Adipocyte (in vitro differentiated cells): ENCODE data around the gene BCL2L2.
A peak's percentile ranks its signal among the peaks of the same experiment; 100 is the strongest.
"Not testable (repeated sequence)": the region's sequence is repeated elsewhere in the genome, so short reads cannot be mapped to it uniquely, and the experiment has no call there.

Experiments
- DNase-seq: peaks from one replicate; pipeline ENCODE4 v3.0.0-alpha.2; 2015; ENCODE audit warnings: low read depth
- H3K27me3 ChIP-seq: replicated peaks from 2 replicates; pipeline ENCODE4 v1.7.0; 2013; ENCODE audit warnings: mild to moderate bottlenecking, low read length, moderate library complexity; ENCODE audit not compliant: control insufficient read depth, insufficient read depth
- H3K36me3 ChIP-seq: 2 replicates; pipeline ENCODE4 v1.7.0; 2013; ENCODE audit warnings: low read length, mild to moderate bottlenecking, moderate library complexity; ENCODE audit not compliant: control insufficient read depth, insufficient read depth, severe bottlenecking
- H3K4me1 ChIP-seq: 2 replicates; pipeline ENCODE4 v1.7.0; 2013; ENCODE audit warnings: mild to moderate bottlenecking, low read length, moderate library complexity; ENCODE audit not compliant: control insufficient read depth, insufficient read depth
- H3K4me3 ChIP-seq: 2 replicates; pipeline ENCODE4 v1.7.0; 2013; ENCODE audit warnings: mild to moderate bottlenecking, low read length, moderate library complexity
- H3K9ac ChIP-seq: 2 replicates; pipeline ENCODE4 v1.7.0; 2013; ENCODE audit warnings: mild to moderate bottlenecking, low read length, moderate library complexity
- H3K9me3 ChIP-seq: 2 replicates; pipeline ENCODE4 v1.7.0; 2013; ENCODE audit warnings: mild to moderate bottlenecking, low read length, moderate library complexity; ENCODE audit not compliant: control insufficient read depth

BCL2L2 gene

GRCh38 chr14:23306412-23307145 is at the start of gene BCL2L2:
TSS of gene BCL2L2 (plus strand) at chr14:23306833. CDS start at chr14:23307768, 935 bp downstream.
- DNase-seq: peak; percentile 96
- Histone ChIP-seq H3K4me3 (peak within 1 kb of the TSS; percentile 99), H3K36me3 (peaks cover 35% of the 10 kb centered on the region), H3K4me1 (peaks cover 47% of the 10 kb centered on the region), H3K9me3 (no peaks in the 10 kb centered on the region), H3K9ac (peak within 1 kb of the TSS; percentile 99), H3K27me3 (no peaks in the 10 kb centered on the region)

- no peak for DNase-seq
- Histone ChIP-seq H3K4me3 (no peak overlapping the region), H3K27me3 (peaks cover 4% of the 10 kb centered on the region), H3K9me3 (no peaks in the 10 kb centered on the region), H3K4me1 (no peaks in the 10 kb centered on the region), H3K9ac (no peak overlapping the region), H3K36me3 (no peaks in the 10 kb centered on the region)
Observed at GRCh38 chr14:23258256-23258655, 48.4 kb upstream of the BCL2L2 start.

GRCh38 chr14:23259426-23259825 is 47.2 kb upstream of the BCL2L2 start:
- no peak overlapping the region for H3K9ac ChIP-seq
- H3K4me1 ChIP-seq: no peaks in the 10 kb centered on the region
- DNase-seq: no peak
- no peaks in the 10 kb centered on the region for H3K36me3 ChIP-seq
- H3K9me3 ChIP-seq: no peaks in the 10 kb centered on the region
- peaks cover 4% of the 10 kb centered on the region for H3K27me3 ChIP-seq
- no peak overlapping the region for H3K4me3 ChIP-seq

GRCh38 chr14:23260849-23261248 is 45.8 kb upstream of the BCL2L2 start:
- DNase-seq, H3K4me1 ChIP-seq, H3K9me3 ChIP-seq, H3K9ac ChIP-seq, H3K27me3 ChIP-seq, H3K4me3 ChIP-seq, H3K36me3 ChIP-seq: not testable (repeated sequence)

GRCh38 chr14:23269193-23269592 is 37.4 kb upstream of the BCL2L2 start:
- Histone ChIP-seq H3K9me3 (no peaks in the 10 kb centered on the region), H3K4me1 (no peaks in the 10 kb centered on the region), H3K27me3 (no peaks in the 10 kb centered on the region), H3K4me3 (no peak overlapping the region), H3K9ac (no peak overlapping the region), H3K36me3 (no peaks in the 10 kb centered on the region)
- DNase-seq: no peak

- Histone ChIP-seq H3K27me3 (no peaks in the 10 kb centered on the region), H3K4me1 (no peaks in the 10 kb centered on the region), H3K36me3 (peaks cover 24% of the 10 kb centered on the region), H3K9ac (no peak overlapping the region), H3K4me3 (no peak overlapping the region), H3K9me3 (no peaks in the 10 kb centered on the region)
- DNase-seq: no peak
Observed at GRCh38 chr14:23275412-23275811, 31.2 kb upstream of the BCL2L2 start.

- Histone ChIP-seq H3K27me3 (no peaks in the 10 kb centered on the region), H3K9ac (no peak overlapping the region), H3K4me1 (no peaks in the 10 kb centered on the region), H3K4me3 (no peak overlapping the region), H3K9me3 (no peaks in the 10 kb centered on the region), H3K36me3 (peaks cover 28% of the 10 kb centered on the region)
- DNase-seq: no peak
Observed at GRCh38 chr14:23277189-23277588, 29.4 kb upstream of the BCL2L2 start.

GRCh38 chr14:23277928-23278327 is 28.7 kb upstream of the BCL2L2 start:
- H3K27me3 ChIP-seq, H3K4me3 ChIP-seq, H3K9ac ChIP-seq, H3K9me3 ChIP-seq, DNase-seq, H3K4me1 ChIP-seq: not testable (repeated sequence)
- H3K36me3 ChIP-seq: peaks cover 30% of the 10 kb centered on the region

GRCh38 chr14:23281247-23281646 is 25.4 kb upstream of the BCL2L2 start:
- H3K27me3 ChIP-seq: no peaks in the 10 kb centered on the region
- no peak for DNase-seq

GRCh38 chr14:23284654-23285529 is 21.7 kb upstream of the BCL2L2 start:
- H3K4me1 ChIP-seq: peaks cover 20% of the 10 kb centered on the region
- no peaks in the 10 kb centered on the region for H3K27me3 ChIP-seq
- peaks cover 6% of the 10 kb centered on the region for H3K36me3 ChIP-seq
- H3K9me3 ChIP-seq: no peaks in the 10 kb centered on the region
- peak overlapping the region; percentile 97 for H3K4me3 ChIP-seq
- H3K9ac ChIP-seq: peak overlapping the region; percentile 96
- DNase-seq: peak; percentile 67

More at GRCh38 chr14:23281247-23281646, 25.4 kb upstream of the BCL2L2 start:
- H3K4me1 ChIP-seq: peaks cover 13% of the 10 kb centered on the region
- peaks cover 15% of the 10 kb centered on the region for H3K36me3 ChIP-seq
- no peak overlapping the region for H3K4me3 ChIP-seq
- H3K9ac ChIP-seq: no peak overlapping the region
- H3K9me3 ChIP-seq: no peaks in the 10 kb centered on the region

GRCh38 chr14:23285530-23286019 is 21.1 kb upstream of the BCL2L2 start:
- H3K27me3 ChIP-seq: no peaks in the 10 kb centered on the region
- peak overlapping the region; percentile 96 for H3K9ac ChIP-seq
- no peaks in the 10 kb centered on the region for H3K9me3 ChIP-seq
- DNase-seq: no peak
- H3K36me3 ChIP-seq: peaks cover 6% of the 10 kb centered on the region
- peak overlapping the region; percentile 97 for H3K4me3 ChIP-seq
- peaks cover 20% of the 10 kb centered on the region for H3K4me1 ChIP-seq
